SK-N-MC (cell line): Measurements from ENCODE around the gene DYNLT3.

ENCODE experiments used
- FOXP2 ChIP-seq: optimal IDR thresholded peaks from 2 replicates; pipeline ENCODE3; 2011; ENCODE audit warnings: mild to moderate bottlenecking, moderate library complexity; ENCODE audit not compliant: insufficient read depth; ENCODE audit errors: extremely low read length, control extremely low read depth
- POLR2AphosphoS5 ChIP-seq: IDR thresholded peaks from 2 replicates; pipeline ENCODE4 v1.6.1; 2012; ENCODE audit warnings: mild to moderate bottlenecking, low read depth, low read length, borderline replicate concordance

DNA sequence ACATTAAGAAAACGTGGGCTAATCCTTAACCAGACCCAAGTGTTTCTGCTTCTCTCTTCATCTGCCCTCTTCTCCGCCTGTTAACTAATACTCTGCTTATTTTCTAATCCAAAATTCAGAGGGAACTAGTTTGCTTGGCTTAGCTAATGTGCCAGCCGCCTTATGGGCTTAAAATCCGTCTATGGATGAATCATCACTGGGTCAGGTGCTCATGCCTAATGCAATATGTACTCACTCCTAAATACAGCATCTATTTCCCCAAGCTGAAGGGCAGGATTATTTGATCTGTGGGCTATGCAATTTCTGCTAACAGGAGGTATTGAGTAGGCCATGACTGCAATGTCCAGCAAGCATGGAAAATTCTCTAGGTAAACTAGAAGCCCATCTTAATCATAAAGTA lies 12.4 kb downstream of the DYNLT3 start:
- TF ChIP-seq POLR2AphosphoS5 (no peak), FOXP2 (no peak)
